Parathyroid adenoma (tissue), 2 donors: ENCODE results near the gene ADAT3.

ENCODE experiments used
- H2AFZ ChIP-seq: fragments of 300-600 bp; sonication (generic); one replicate; pipeline ENCODE4 v1.7.0; 2017; ENCODE audit warnings: antibody characterized with exemption, mild to moderate bottlenecking
- H3K27ac ChIP-seq: fragments of 300-600 bp; sonication (generic); one replicate; pipeline ENCODE4 v1.7.0; 2017
- H3K27me3 ChIP-seq: fragments of 300-600 bp; sonication (generic); one replicate; pipeline ENCODE4 v1.7.0; 2017; ENCODE audit warnings: low read length; ENCODE audit not compliant: control insufficient read depth, insufficient read depth
- H3K36me3 ChIP-seq: fragments of 300-600 bp; sonication (generic); one replicate; pipeline ENCODE4 v1.7.0; 2017; ENCODE audit warnings: low read length; ENCODE audit not compliant: control insufficient read depth, insufficient read depth
- H3K4me1 ChIP-seq: fragments of 300-600 bp; sonication (generic); one replicate; pipeline ENCODE4 v1.7.0; 2017; ENCODE audit warnings: control low read depth
- H3K4me2 ChIP-seq: fragments of 300-600 bp; sonication (generic); one replicate; pipeline ENCODE4 v1.7.0; 2017; ENCODE audit warnings: low read length
- H3K4me3 ChIP-seq: fragments of 300-600 bp; sonication (generic); one replicate; pipeline ENCODE4 v1.7.0; 2017; ENCODE audit warnings: low read depth, low read length
- H3K79me2 ChIP-seq: fragments of 300-600 bp; sonication (generic); one replicate; pipeline ENCODE4 v1.7.0; 2017; ENCODE audit warnings: control low read depth
- H3K9ac ChIP-seq: fragments of 300-600 bp; sonication (generic); one replicate; pipeline ENCODE4 v1.7.0; 2017; ENCODE audit warnings: mild to moderate bottlenecking
- H3K9me3 ChIP-seq: fragments of 300-600 bp; sonication (generic); one replicate; pipeline ENCODE4 v1.7.0; 2017; ENCODE audit warnings: low read length; ENCODE audit not compliant: control insufficient read depth
- CTCF ChIP-seq: fragments of 300-600 bp; sonication (generic); IDR thresholded peaks from one replicate; pipeline ENCODE4 v1.7.0; 2017; ENCODE audit warnings: antibody characterized with exemption, mild to moderate bottlenecking
- donor health status: primary hyperparathyroidism.

ADAT3 gene

GRCh38 chr19:1920644-1921043 is 15.4 kb downstream of the ADAT3 start:
- Histone ChIP-seq H3K9ac (no peak overlapping the region), H3K79me2 (no peaks in the 10 kb centered on the region), H3K27me3 (no peaks in the 10 kb centered on the region), H3K4me1 (no peaks in the 10 kb centered on the region), H2AFZ (no peak overlapping the region), H3K4me3 (no peak overlapping the region), H3K27ac (no peak overlapping the region), H3K4me2 (no peak overlapping the region), H3K9me3 (no peaks in the 10 kb centered on the region), H3K36me3 (no peaks in the 10 kb centered on the region)
- no peak for TF ChIP-seq CTCF

GRCh38 chr19:1921326-1921725 is 16.1 kb downstream of the ADAT3 start:
- no peak for TF ChIP-seq CTCF
- Histone ChIP-seq H2AFZ (no peak overlapping the region), H3K4me2 (no peak overlapping the region), H3K36me3 (no peaks in the 10 kb centered on the region), H3K4me1 (no peaks in the 10 kb centered on the region), H3K9me3 (no peaks in the 10 kb centered on the region), H3K4me3 (no peak overlapping the region), H3K27me3 (no peaks in the 10 kb centered on the region), H3K79me2 (no peaks in the 10 kb centered on the region), H3K9ac (no peak overlapping the region), H3K27ac (no peak overlapping the region)

GRCh38 chr19:1921825-1922224 is 16.6 kb downstream of the ADAT3 start:
- no peak for TF ChIP-seq CTCF
- no peak overlapping the region for H3K4me3 ChIP-seq
- H3K9me3 ChIP-seq: no peaks in the 10 kb centered on the region
- H3K27me3 ChIP-seq: no peaks in the 10 kb centered on the region
- H3K9ac ChIP-seq: no peak overlapping the region
- no peak overlapping the region for H3K27ac ChIP-seq
- no peak overlapping the region for H3K4me2 ChIP-seq
- no peaks in the 10 kb centered on the region for H3K36me3 ChIP-seq
- no peaks in the 10 kb centered on the region for H3K79me2 ChIP-seq
- H2AFZ ChIP-seq: no peak overlapping the region
- H3K4me1 ChIP-seq: no peaks in the 10 kb centered on the region

- H3K4me3 ChIP-seq: no peak overlapping the region
- no peaks in the 10 kb centered on the region for H3K27me3 ChIP-seq
- H3K27ac ChIP-seq: no peak overlapping the region
- H3K79me2 ChIP-seq: no peaks in the 10 kb centered on the region
- H3K9ac ChIP-seq: no peak overlapping the region
- no peak overlapping the region for H3K4me2 ChIP-seq
- H2AFZ ChIP-seq: no peak overlapping the region
- H3K4me1 ChIP-seq: no peaks in the 10 kb centered on the region
- no peaks in the 10 kb centered on the region for H3K9me3 ChIP-seq
- TF ChIP-seq CTCF: no peak
- H3K36me3 ChIP-seq: no peaks in the 10 kb centered on the region
Observed at GRCh38 chr19:1922803-1923202, 17.6 kb downstream of the ADAT3 start.

GRCh38 chr19:1923319-1923718 is 18.1 kb downstream of the ADAT3 start:
- no peaks in the 10 kb centered on the region for H3K4me1 ChIP-seq
- no peaks in the 10 kb centered on the region for H3K36me3 ChIP-seq
- H3K79me2 ChIP-seq: no peaks in the 10 kb centered on the region
- H3K4me2 ChIP-seq: no peak overlapping the region
- no peak overlapping the region for H3K4me3 ChIP-seq
- no peak overlapping the region for H2AFZ ChIP-seq
- no peak for TF ChIP-seq CTCF
- no peak overlapping the region for H3K27ac ChIP-seq
- no peak overlapping the region for H3K9ac ChIP-seq
- no peaks in the 10 kb centered on the region for H3K27me3 ChIP-seq
- no peaks in the 10 kb centered on the region for H3K9me3 ChIP-seq
